HTR-8/SVneo (cell line): Measurements from ENCODE around the gene CT45A8.
"Not testable (repeated sequence)": the region's sequence is repeated elsewhere in the genome, so short reads cannot be mapped to it uniquely, and the experiment has no call there.

Experiments used
- DNase-seq: peaks from one replicate; pipeline ENCODE4 v3.0.0; 2011; ENCODE audit warnings: low spot score, mixed read lengths; ENCODE audit not compliant: insufficient read length
- FAIRE-seq: peaks from 2 replicates; lab custom pipeline; 2011; peaks lifted over from hg19 to GRCh38; lab: Jason Lieb, UNC

Gene CT45A8

GRCh38 chrX:135854438-135854837, at the start of gene CT45A8:
Gene CT45A8, minus strand, starts transcription at chrX:135854538. Its CDS starts 3,755 bp downstream, at chrX:135850783.
- DNase-seq, FAIRE-seq: not testable (repeated sequence)

GRCh38 chrX:135893294-135893817, 39.0 kb upstream of the CT45A8 start, which contains the start of the genes CT45A10 and SAGE1:
Gene CT45A10, minus strand, starts transcription at chrX:135893444. Its CDS starts 8,100 bp downstream, at chrX:135885344.
Gene SAGE1, plus strand, starts transcription at chrX:135893716. Its CDS starts 2,527 bp downstream, at chrX:135896243.
- DNase-seq, result no peak
- FAIRE-seq, result no peak

GRCh38 chrX:135892781-135893180, 38.4 kb upstream of the CT45A8 start:
- FAIRE-seq (no peak), DNase-seq (no peak)

GRCh38 chrX:135890087-135890585, 35.8 kb upstream of the CT45A8 start:
- FAIRE-seq, result no peak
- DNase-seq, result no peak

GRCh38 chrX:135888976-135889375, 34.6 kb upstream of the CT45A8 start:
- not testable (repeated sequence) for DNase-seq, FAIRE-seq

GRCh38 chrX:135888230-135888629, 33.9 kb upstream of the CT45A8 start:
- not testable (repeated sequence) for FAIRE-seq, DNase-seq

- DNase-seq, FAIRE-seq: not testable (repeated sequence)
These were observed 28.4 kb upstream of the CT45A8 start for GRCh38 chrX:135882741-135883140.

GRCh38 chrX:135871712-135872111, 17.4 kb upstream of the CT45A8 start, which contains the start of gene CT45A9:
Gene CT45A9, minus strand, starts transcription at chrX:135871812. Its CDS starts 3,751 bp downstream, at chrX:135868061.
- FAIRE-seq, DNase-seq: not testable (repeated sequence)

- not testable (repeated sequence) for DNase-seq, FAIRE-seq
These were observed 17.2 kb downstream of the CT45A8 start, which contains the start of gene CT45A7 for GRCh38 chrX:135837180-135837579. Gene CT45A7, minus strand, starts transcription at chrX:135837280. Its CDS starts 3,747 bp downstream, at chrX:135833533.

GRCh38 chrX:135819912-135820311, 34.4 kb downstream of the CT45A8 start, which contains the start of gene CT45A2:
Gene CT45A2, minus strand, starts transcription at chrX:135820012. Its CDS starts 3,747 bp downstream, at chrX:135816265.
- not testable (repeated sequence) for DNase-seq, FAIRE-seq

GRCh38 chrX:135802687-135803086, 51.7 kb downstream of the CT45A8 start, which contains the start of gene CT45A6:
Gene CT45A6, minus strand, starts transcription at chrX:135802787. Its CDS starts 3,794 bp downstream, at chrX:135798993.
- DNase-seq, FAIRE-seq: not testable (repeated sequence)
